Left lung (tissue), 10 donors: Measurements from ENCODE around the gene AKNAD1. TPM values are rescaled to one million over a fixed set of nuclear protein-coding genes. Genes with fewer than 3 reads are reported as not detected.

Experiments used
- ATAC-seq: fragments of 200-7000 bp; cut with Tn5 transposase; one replicate; pipeline ENCODE4 v1.9.1; 2020; ENCODE audit warnings: moderate library complexity
- DNase-seq, 4 donors: peaks; one replicate each; pipeline ENCODE4 v3.0.0-alpha.2; 2013 to 2020
- H3K27ac ChIP-seq, 2 donors: fragments of 200-600 bp; sonication (generic) in 1 of 2; one replicate each; pipeline versions ENCODE4 v1.5.0 to v1.8.0; 2020 to 2021
- H3K27me3 ChIP-seq, 2 donors: fragments of 200-600 bp; sonication (generic) in 1 of 2; one replicate each; pipeline versions ENCODE4 v1.5.0 to v1.8.0; 2020 to 2021
- H3K36me3 ChIP-seq, 2 donors: fragments of 200-600 bp; sonication (generic) in 1 of 2; one replicate each; pipeline versions ENCODE4 v1.5.0 to v1.8.0; 2020 to 2021
- H3K4me1 ChIP-seq, 2 donors: fragments of 200-600 bp; one replicate each; pipeline ENCODE4 v1.8.0; 2021
- H3K4me3 ChIP-seq, 2 donors: fragments of 200-600 bp; sonication (generic) in 1 of 2; one replicate each; pipeline versions ENCODE4 v1.5.0 to v1.8.0; 2020 to 2021; ENCODE audit warnings: mild to moderate bottlenecking in 1 of 2
- H3K9me3 ChIP-seq, 2 donors: fragments of 200-600 bp; sonication (generic) in 1 of 2; one replicate each; pipeline versions ENCODE4 v1.5.0 to v1.8.0; 2020 to 2021
- CTCF ChIP-seq, 2 donors: fragments of 200-600 bp; sonication (generic) in 1 of 2; IDR thresholded peaks; one replicate each; pipeline versions ENCODE4 v1.5.0 to v1.8.0; 2021; ENCODE audit warnings: antibody characterized with exemption in 2 of 2
- intact Hi-C, 2 donors: fragments of 100-400 bp; cut with DNase I; formaldehyde crosslinking; loops; one replicate each; pipeline versions ENCODE4 v1.11.2 to v1.14.2; 2022
- polyA plus RNA-seq, 6 donors: library from polyadenylated mRNA; unstranded; fragments of 120-200 nt; gene quantifications; one replicate each; pipeline ENCODE4 v1.2.1, GENCODE V29; 2013; ENCODE audit not compliant: insufficient read length in 6 of 6
- total RNA-seq, 2 donors: library from RNA; stranded (reverse); fragmentation: NEBNext Ultra II Directional; extraction: Animal tissue kit (Norgen Biotek cat#: 25700); gene quantifications; one replicate each; pipeline ENCODE4 v1.2.1, GENCODE V29; 2021
- donor health status: DM: no; HTN: yes; CAD: no.
- donor health status: DM: no; HTN: no; CAD: no.

The AKNAD1 gene
- total and polyA plus RNA-seq, 8 donors, result 0.06 to 0.94 (median 0.49) TPM; not detected in 2

GRCh38 chr1:108850929-108851328 lies 6.0 kb downstream of the AKNAD1 start:
- H3K4me1 ChIP-seq, result peaks cover 9 to 21% of the 10 kb centered on the region in 2 donors
- ATAC-seq (no peak), DNase-seq (no peak)
- intact Hi-C loops, result no loop called here
- no peaks in the 10 kb centered on the region for H3K9me3 ChIP-seq
- no peaks in the 10 kb centered on the region for H3K36me3 ChIP-seq
- no peaks in the 10 kb centered on the region for H3K27me3 ChIP-seq
- no peak overlapping the region for H3K27ac ChIP-seq
- TF ChIP-seq CTCF (IDR thresholded peaks at IDR 0.05), result no peak
- no peak overlapping the region for H3K4me3 ChIP-seq

DNA sequence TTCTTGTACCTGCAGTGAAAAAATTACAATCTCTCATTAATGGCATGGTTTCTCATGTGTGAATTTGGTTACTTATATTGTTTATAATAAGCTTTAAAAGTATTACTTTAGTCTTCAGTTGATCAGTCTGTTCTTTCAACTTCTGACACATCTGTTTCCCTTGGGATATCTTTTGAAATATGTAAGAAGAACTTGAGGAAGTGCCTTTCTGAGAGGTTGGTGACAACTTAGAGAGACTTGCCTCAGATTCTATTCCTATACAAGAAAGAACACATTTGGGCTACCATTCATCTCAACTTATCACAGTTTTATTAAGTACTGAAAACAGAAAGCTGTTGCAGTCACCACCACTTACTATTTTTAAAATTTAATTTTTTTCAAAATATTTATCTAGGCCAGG lies 8.1 kb downstream of the AKNAD1 start:
- TF ChIP-seq CTCF (IDR thresholded peaks at IDR 0.05), result no peak
- intact Hi-C loops, result no loop called here
- no peak for DNase-seq

GRCh38 chr1:108847494-108847893 lies 9.4 kb downstream of the AKNAD1 start:
- TF ChIP-seq CTCF (IDR thresholded peaks at IDR 0.05), result no peak
- Histone ChIP-seq H3K4me3 (no peak overlapping the region), H3K9me3 (no peaks in the 10 kb centered on the region), H3K36me3 (no peaks in the 10 kb centered on the region), H3K4me1 (peaks cover 2 to 8% of the 10 kb centered on the region in 2 donors), H3K27me3 (no peaks in the 10 kb centered on the region), H3K27ac (no peak overlapping the region)
- no peak for ATAC-seq
- intact Hi-C loops, result no loop called here
- DNase-seq, result no peak

More for the DNA sequence above, 8.1 kb downstream of the AKNAD1 start:
- Histone ChIP-seq H3K27me3 (no peaks in the 10 kb centered on the region), H3K27ac (no peak overlapping the region), H3K4me1 (peaks cover 9 to 21% of the 10 kb centered on the region in 2 donors), H3K36me3 (no peaks in the 10 kb centered on the region), H3K9me3 (no peaks in the 10 kb centered on the region), H3K4me3 (no peak overlapping the region)
- ATAC-seq, result no peak

DNA sequence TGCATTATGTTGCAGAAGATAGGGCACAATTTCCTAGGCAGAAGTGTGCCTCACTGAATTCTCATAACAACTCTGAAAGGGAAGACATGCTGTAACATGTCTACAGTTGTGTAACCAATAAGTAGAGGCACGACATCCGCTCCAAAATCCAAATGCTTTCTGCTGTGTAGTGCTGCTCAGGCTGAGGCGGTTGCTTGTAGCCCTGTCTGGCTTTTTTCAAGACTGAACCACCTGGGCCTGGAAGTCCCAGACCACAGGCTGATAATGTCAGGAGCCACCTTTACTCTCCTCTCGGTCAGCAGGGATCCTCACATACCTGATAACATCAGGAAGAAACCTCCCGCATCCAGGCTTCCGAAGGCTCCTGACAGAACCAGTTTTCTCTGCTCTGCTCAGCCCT lies 10.9 kb downstream of the AKNAD1 start:
- DNase-seq, result no peak
- no peaks in the 10 kb centered on the region for H3K27me3 ChIP-seq
- no peaks in the 10 kb centered on the region for H3K9me3 ChIP-seq
- H3K4me3 ChIP-seq, result no peak overlapping the region
- intact Hi-C loops, result no loop called here
- ATAC-seq, result no peak
- no peaks in the 10 kb centered on the region for H3K36me3 ChIP-seq
- no peaks in the 10 kb centered on the region for H3K4me1 ChIP-seq
- H3K27ac ChIP-seq, result no peak overlapping the region
- TF ChIP-seq CTCF (IDR thresholded peaks at IDR 0.05), result no peak

- H3K4me3 ChIP-seq, result no peak overlapping the region
- no peaks in the 10 kb centered on the region for H3K9me3 ChIP-seq
- intact Hi-C loops, result no loop called here
- no peaks in the 10 kb centered on the region for H3K27me3 ChIP-seq
- TF ChIP-seq CTCF (IDR thresholded peaks at IDR 0.05), result no peak
- no peaks in the 10 kb centered on the region for H3K36me3 ChIP-seq
- H3K27ac ChIP-seq, result no peak overlapping the region
- no peaks in the 10 kb centered on the region for H3K4me1 ChIP-seq
- ATAC-seq (no peak), DNase-seq (no peak)
Measured at GRCh38 chr1:108845446-108845845, 11.4 kb downstream of the AKNAD1 start.
